Neural progenitor cell (in vitro differentiated cells): ENCODE results near the gene CCNI2. TPM values are rescaled to one million over a fixed set of nuclear protein-coding genes. Genes with fewer than 3 reads are reported as not detected.

Experiments
- DNase-seq: peaks from one replicate; pipeline ENCODE4 v3.0.0-alpha.2; 2016; ENCODE audit warnings: low spot score
- H2AFZ ChIP-seq: fragments of 200-600 bp; sonication (generic); replicated peaks from 2 replicates; pipeline ENCODE4 v1.6.1; 2016; ENCODE audit warnings: antibody characterized with exemption
- H3F3A ChIP-seq: fragments of 200-600 bp; sonication (generic); 2 replicates; pipeline ENCODE4 v1.6.1; 2016; ENCODE audit warnings: antibody characterized with exemption, low read depth
- H3K27ac ChIP-seq: fragments of 200-600 bp; sonication (generic); 2 replicates; pipeline ENCODE4 v1.5.1; 2016; ENCODE audit warnings: mild to moderate bottlenecking
- H3K27me3 ChIP-seq: fragments of 200-600 bp; sonication (generic); 2 replicates; pipeline ENCODE4 v1.6.1; 2016; ENCODE audit warnings: mild to moderate bottlenecking, moderate library complexity
- H3K36me3 ChIP-seq: fragments of 200-600 bp; sonication (generic); 2 replicates; pipeline ENCODE4 v1.5.1; 2016
- H3K4me1 ChIP-seq: fragments of 200-600 bp; sonication (generic); 2 replicates; pipeline ENCODE4 v1.6.1; 2016; ENCODE audit warnings: mixed run types
- H3K4me2 ChIP-seq: fragments of 200-600 bp; sonication (generic); 2 replicates; pipeline ENCODE4 v1.6.1; 2016
- H3K4me3 ChIP-seq: fragments of 200-600 bp; sonication (generic); 2 replicates; pipeline ENCODE4 v1.5.1; 2016
- H3K79me2 ChIP-seq: fragments of 200-600 bp; sonication (generic); 2 replicates; pipeline ENCODE4 v1.6.1; 2016; ENCODE audit warnings: low read depth
- H3K9ac ChIP-seq: fragments of 200-600 bp; sonication (generic); 2 replicates; pipeline ENCODE4 v1.6.1; 2016
- H3K9me3 ChIP-seq: fragments of 200-600 bp; sonication (generic); 2 replicates; pipeline ENCODE4 v1.5.1; 2016; ENCODE audit warnings: low read depth
- H4K20me1 ChIP-seq: fragments of 200-600 bp; sonication (generic); 2 replicates; pipeline ENCODE4 v1.6.1; 2016; ENCODE audit warnings: low read depth
- H3K27ac Mint-ChIP-seq: 3 replicates; pipeline ENCODE4 v1.8.0; 2021; ENCODE audit warnings: mixed read lengths
- H3K27me3 Mint-ChIP-seq: 2 replicates; pipeline ENCODE4 v1.8.0; 2022; ENCODE audit warnings: low read depth, mild to moderate bottlenecking, inconsistent platforms, moderate library complexity, mixed read lengths; ENCODE audit not compliant: insufficient read depth
- H3K36me3 Mint-ChIP-seq: 3 replicates; pipeline ENCODE4 v1.8.0; 2021; ENCODE audit warnings: mixed read lengths
- H3K4me1 Mint-ChIP-seq: 3 replicates; pipeline ENCODE4 v1.8.0; 2021; ENCODE audit warnings: mixed read lengths
- H3K4me3 Mint-ChIP-seq: 3 replicates; pipeline ENCODE4 v1.8.0; 2021; ENCODE audit warnings: mild to moderate bottlenecking, moderate library complexity, mixed read lengths
- H3K9me3 Mint-ChIP-seq: 3 replicates; pipeline ENCODE4 v1.8.0; 2020; ENCODE audit warnings: mixed read lengths
- EZH2 ChIP-seq: fragments of 200-600 bp; sonication (generic); IDR thresholded peaks from 2 replicates; pipeline ENCODE4 v1.6.1; 2017; ENCODE audit warnings: antibody characterized with exemption, mild to moderate bottlenecking, moderate library complexity
- EZH2phosphoT487 ChIP-seq: fragments of 200-600 bp; sonication (generic); IDR thresholded peaks from 2 replicates; pipeline ENCODE4 v1.6.1; 2017; ENCODE audit warnings: antibody characterized with exemption
- total RNA-seq: library from RNA; depleted of rRNA; stranded (reverse); fragments of >200 nt; gene quantifications from 2 replicates; pipeline ENCODE4 v1.2.3, GENCODE V29; 2015; ENCODE audit warnings: low replicate concordance
- TF ChIP-seq, protein P1 (sequence below): fragments of 200-600 bp; sonication (generic); IDR thresholded peaks from 2 replicates; pipeline ENCODE4 v1.5.1; 2017; ENCODE audit warnings: antibody characterized with exemption, mild to moderate bottlenecking

Gene CCNI2
- total RNA-seq, 1 donor from 2014 or later, result not detected

DNA sequence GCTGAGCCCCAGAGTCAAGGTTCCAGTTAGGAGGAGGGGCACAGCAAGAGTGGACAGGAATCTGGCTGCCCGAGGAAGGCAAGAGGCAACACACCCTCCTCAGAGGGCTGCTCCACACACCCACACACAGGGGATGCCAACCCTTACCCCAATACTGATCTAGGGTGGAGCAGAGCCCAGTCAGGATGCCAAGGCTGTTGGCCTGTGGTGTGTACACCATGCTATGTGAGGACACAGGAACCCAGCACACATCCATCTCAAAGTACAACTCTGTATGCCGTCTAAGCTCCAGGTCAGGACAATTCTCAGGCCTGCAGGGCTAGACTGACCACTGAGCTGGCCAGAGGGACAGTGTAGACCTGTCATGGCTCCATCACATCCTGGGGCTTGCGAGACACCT lies 27.2 kb downstream of the CCNI2 start:
- H3F3A ChIP-seq, result peaks cover 42% of the 10 kb centered on the region
- H3K4me1 ChIP-seq, result peaks cover 30% of the 10 kb centered on the region
- H3K36me3 Mint-ChIP-seq, result peaks cover 2% of the 10 kb centered on the region
- H3K27ac ChIP-seq, result no peak overlapping the region
- H3K36me3 ChIP-seq, result no peaks in the 10 kb centered on the region
- H3K27me3 Mint-ChIP-seq, result peaks cover 4% of the 10 kb centered on the region
- no peak for DNase-seq
- no peak overlapping the region for H2AFZ ChIP-seq
- H3K4me2 ChIP-seq, result no peak overlapping the region
- TF ChIP-seq, protein P1, sequence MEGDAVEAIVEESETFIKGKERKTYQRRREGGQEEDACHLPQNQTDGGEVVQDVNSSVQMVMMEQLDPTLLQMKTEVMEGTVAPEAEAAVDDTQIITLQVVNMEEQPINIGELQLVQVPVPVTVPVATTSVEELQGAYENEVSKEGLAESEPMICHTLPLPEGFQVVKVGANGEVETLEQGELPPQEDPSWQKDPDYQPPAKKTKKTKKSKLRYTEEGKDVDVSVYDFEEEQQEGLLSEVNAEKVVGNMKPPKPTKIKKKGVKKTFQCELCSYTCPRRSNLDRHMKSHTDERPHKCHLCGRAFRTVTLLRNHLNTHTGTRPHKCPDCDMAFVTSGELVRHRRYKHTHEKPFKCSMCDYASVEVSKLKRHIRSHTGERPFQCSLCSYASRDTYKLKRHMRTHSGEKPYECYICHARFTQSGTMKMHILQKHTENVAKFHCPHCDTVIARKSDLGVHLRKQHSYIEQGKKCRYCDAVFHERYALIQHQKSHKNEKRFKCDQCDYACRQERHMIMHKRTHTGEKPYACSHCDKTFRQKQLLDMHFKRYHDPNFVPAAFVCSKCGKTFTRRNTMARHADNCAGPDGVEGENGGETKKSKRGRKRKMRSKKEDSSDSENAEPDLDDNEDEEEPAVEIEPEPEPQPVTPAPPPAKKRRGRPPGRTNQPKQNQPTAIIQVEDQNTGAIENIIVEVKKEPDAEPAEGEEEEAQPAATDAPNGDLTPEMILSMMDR, result no peak
- TF ChIP-seq EZH2 (no peak), EZH2phosphoT487 (no peak)
- H3K79me2 ChIP-seq, result peaks cover 6% of the 10 kb centered on the region
- H3K27me3 ChIP-seq, result peaks cover 42% of the 10 kb centered on the region
- no peaks in the 10 kb centered on the region for H3K9me3 Mint-ChIP-seq
- H3K27ac Mint-ChIP-seq, result no peak overlapping the region
- H3K4me1 Mint-ChIP-seq, result peaks cover 54% of the 10 kb centered on the region
- no peaks in the 10 kb centered on the region for H3K9me3 ChIP-seq
- H3K4me3 Mint-ChIP-seq, result peak overlapping the region; percentile 89
- H3K4me3 ChIP-seq, result no peak overlapping the region
- no peak overlapping the region for H3K9ac ChIP-seq
- H4K20me1 ChIP-seq, result peaks cover 20% of the 10 kb centered on the region

DNA sequence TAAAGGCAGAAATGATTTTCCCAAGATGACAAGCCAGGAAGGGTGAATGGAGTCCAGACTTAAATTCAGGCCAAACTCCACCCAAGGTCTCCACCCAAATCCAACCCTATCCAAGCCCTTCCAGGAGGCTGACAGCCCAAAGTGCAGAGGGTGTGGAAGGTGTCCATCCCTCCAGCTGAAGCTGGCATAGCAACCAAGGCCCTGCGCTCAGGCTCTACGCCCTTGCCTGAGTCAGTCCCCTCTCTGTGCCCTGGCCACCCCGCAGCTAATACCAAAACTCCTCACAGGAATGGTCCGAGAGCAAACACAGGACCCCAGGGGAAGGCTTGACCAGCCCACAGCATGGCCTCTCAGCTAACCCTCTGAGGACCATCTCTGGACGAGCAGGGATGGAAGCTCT lies 27.7 kb downstream of the CCNI2 start:
- no peaks in the 10 kb centered on the region for H3K9me3 Mint-ChIP-seq
- TF ChIP-seq, protein P1, result no peak
- no peak for TF ChIP-seq EZH2
- TF ChIP-seq EZH2phosphoT487, result no peak
- peaks cover 30% of the 10 kb centered on the region for H3K4me1 ChIP-seq
- peaks cover 20% of the 10 kb centered on the region for H4K20me1 ChIP-seq
- H3K36me3 Mint-ChIP-seq, result peaks cover 2% of the 10 kb centered on the region
- peaks cover 54% of the 10 kb centered on the region for H3K4me1 Mint-ChIP-seq
- no peaks in the 10 kb centered on the region for H3K36me3 ChIP-seq
- no peak overlapping the region for H3K27ac ChIP-seq
- peak overlapping the region; percentile 89 for H3K4me3 Mint-ChIP-seq
- H3K9ac ChIP-seq, result no peak overlapping the region
- no peak overlapping the region for H3K27ac Mint-ChIP-seq
- no peak overlapping the region for H3K4me3 ChIP-seq
- H3K9me3 ChIP-seq, result no peaks in the 10 kb centered on the region
- DNase-seq, result no peak
- no peak overlapping the region for H2AFZ ChIP-seq
- peak overlapping the region; percentile 98 for H3K4me2 ChIP-seq
- H3K27me3 ChIP-seq, result peaks cover 47% of the 10 kb centered on the region
- H3K27me3 Mint-ChIP-seq, result peaks cover 4% of the 10 kb centered on the region
- peaks cover 42% of the 10 kb centered on the region for H3F3A ChIP-seq
- H3K79me2 ChIP-seq, result peaks cover 6% of the 10 kb centered on the region

DNA sequence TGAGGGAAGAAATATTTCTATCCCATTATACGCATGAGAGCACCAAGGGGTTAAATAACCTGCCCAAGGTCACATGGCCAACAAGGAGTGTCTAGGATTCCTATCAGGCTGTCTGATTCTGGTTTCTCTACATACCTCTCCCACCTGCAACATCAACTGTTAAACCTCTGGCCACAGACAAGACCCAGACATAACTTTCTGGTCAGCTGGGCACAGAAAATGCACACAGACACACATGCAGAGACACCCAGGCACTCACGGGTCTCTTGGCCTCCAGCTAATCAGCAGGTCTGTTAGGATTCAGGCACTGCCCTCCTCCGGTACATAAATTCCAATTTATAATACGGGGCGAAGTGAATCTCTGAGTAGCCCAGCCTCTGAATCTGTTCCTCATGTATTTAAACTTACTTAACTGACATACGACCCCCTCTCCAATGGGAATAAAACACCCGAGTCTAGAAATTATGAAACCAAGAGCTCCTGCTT lies 28.3 kb downstream of the CCNI2 start:
- Mint-ChIP-seq H3K36me3 (peaks cover 2% of the 10 kb centered on the region), H3K9me3 (no peaks in the 10 kb centered on the region), H3K27me3 (peaks cover 4% of the 10 kb centered on the region), H3K4me3 (peak overlapping the region; percentile 89), H3K27ac (peak overlapping the region; percentile 24), H3K4me1 (peaks cover 54% of the 10 kb centered on the region)
- Histone ChIP-seq H3K9me3 (no peaks in the 10 kb centered on the region), H3K4me3 (peak overlapping the region; percentile 83), H3K36me3 (no peaks in the 10 kb centered on the region), H2AFZ (no peak overlapping the region), H3K4me1 (peaks cover 28% of the 10 kb centered on the region), H4K20me1 (peaks cover 20% of the 10 kb centered on the region), H3K27ac (no peak overlapping the region), H3K27me3 (peaks cover 53% of the 10 kb centered on the region), H3K79me2 (peaks cover 6% of the 10 kb centered on the region), H3F3A (peaks cover 39% of the 10 kb centered on the region), H3K9ac (no peak overlapping the region), H3K4me2 (peak overlapping the region; percentile 98)
- DNase-seq, result peak; percentile 26
- TF ChIP-seq EZH2phosphoT487, result no peak
- no peak for TF ChIP-seq EZH2

DNA sequence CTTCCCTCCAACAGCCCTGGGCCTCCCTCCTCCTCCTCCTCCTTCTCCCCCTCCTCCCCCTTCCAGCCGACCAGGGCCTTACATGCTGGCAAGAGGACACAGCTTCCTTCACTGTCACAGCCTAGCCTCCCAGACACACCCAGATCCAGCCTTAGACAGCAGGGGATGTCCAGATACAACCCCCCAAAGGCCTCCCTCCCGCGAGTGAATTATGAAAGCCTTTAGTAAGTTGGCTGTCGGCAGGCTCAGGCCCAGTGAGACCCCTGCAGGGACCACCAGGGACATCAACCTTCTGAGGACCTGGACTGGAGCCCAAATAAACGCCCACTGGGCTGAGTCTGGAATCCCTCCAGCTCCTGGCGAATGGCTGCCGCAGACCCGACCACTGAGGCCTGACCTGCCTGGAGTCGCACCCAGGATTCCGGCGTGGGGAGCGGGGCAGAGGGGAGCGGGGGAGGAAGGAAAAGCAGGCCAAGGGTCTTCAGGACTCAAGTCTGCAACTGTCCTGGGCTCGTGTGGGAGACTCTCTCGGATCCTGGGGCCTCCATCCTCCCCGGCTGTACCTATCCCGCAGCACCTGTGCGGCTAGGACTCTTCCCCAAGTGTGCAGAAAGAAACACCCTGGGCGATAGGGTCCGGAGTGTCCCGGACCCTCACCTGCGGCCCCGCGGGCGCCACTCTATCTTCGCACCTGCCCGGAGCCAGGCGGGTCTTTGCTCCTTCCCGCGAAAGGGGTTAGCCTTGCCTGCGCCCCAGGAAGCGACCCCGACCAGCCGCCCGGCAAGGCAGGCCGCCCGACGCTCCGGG lies 29.1 kb downstream of the CCNI2 start:
- Mint-ChIP-seq H3K9me3 (no peaks in the 10 kb centered on the region), H3K4me1 (peaks cover 47% of the 10 kb centered on the region), H3K27me3 (peaks cover 4% of the 10 kb centered on the region), H3K4me3 (peak overlapping the region; percentile 89), H3K27ac (no peak overlapping the region), H3K36me3 (peaks cover 2% of the 10 kb centered on the region)
- peaks cover 14% of the 10 kb centered on the region for H4K20me1 ChIP-seq
- H3K9me3 ChIP-seq, result no peaks in the 10 kb centered on the region
- peaks cover 20% of the 10 kb centered on the region for H3K4me1 ChIP-seq
- peak overlapping the region; percentile 83 for H3K4me3 ChIP-seq
- peak overlapping the region; percentile 99 for H2AFZ ChIP-seq
- peaks cover 31% of the 10 kb centered on the region for H3F3A ChIP-seq
- H3K27ac ChIP-seq, result no peak overlapping the region
- H3K79me2 ChIP-seq, result peaks cover 6% of the 10 kb centered on the region
- TF ChIP-seq EZH2 (no peak), EZH2phosphoT487 (no peak)
- TF ChIP-seq, protein P1, result peak; percentile 24
- no peak overlapping the region for H3K9ac ChIP-seq
- DNase-seq, result peak; percentile 62
- H3K36me3 ChIP-seq, result no peaks in the 10 kb centered on the region
- peak overlapping the region; percentile 98 for H3K4me2 ChIP-seq
- peaks cover 61% of the 10 kb centered on the region for H3K27me3 ChIP-seq
